Heart right ventricle (tissue), 16 donors: ENCODE measurements around the gene ACSS1. TPM values are rescaled to one million over a fixed set of nuclear protein-coding genes. Genes with fewer than 3 reads are reported as not detected.

Experiments used
- ATAC-seq, 8 donors: fragments of 200-7000 bp; cut with Tn5 transposase; one replicate each; pipeline ENCODE4 v1.9.1; 2020; ENCODE audit warnings: mild to moderate bottlenecking in 8 of 8, moderate library complexity in 8 of 8, moderate number of reproducible peaks in 1 of 8
- DNase-seq, 2 donors: peaks; one replicate each; pipeline ENCODE4 v3.0.0-alpha.2; 2020
- H3K27ac ChIP-seq, 10 donors: fragments of 200-600 bp; sonication (generic) in 2 of 10; one replicate each; pipeline versions ENCODE4 v1.5.0 to v1.8.0; 2020 to 2022; ENCODE audit warnings: mild to moderate bottlenecking in 3 of 10
- H3K27me3 ChIP-seq, 7 donors: fragments of 200-600 bp; one replicate each; pipeline ENCODE4 v1.8.0; 2021 to 2022; ENCODE audit warnings: mild to moderate bottlenecking in 2 of 7
- H3K36me3 ChIP-seq, 9 donors: fragments of 200-600 bp; sonication (generic) in 1 of 9; one replicate each; pipeline versions ENCODE4 v1.5.0 to v1.8.0; 2020 to 2022; ENCODE audit warnings: mild to moderate bottlenecking in 2 of 9
- H3K4me1 ChIP-seq, 9 donors: fragments of 200-600 bp; sonication (generic) in 1 of 9; one replicate each; pipeline versions ENCODE4 v1.5.0 to v1.8.0; 2020 to 2022; ENCODE audit warnings: mild to moderate bottlenecking in 4 of 9
- H3K4me3 ChIP-seq, 10 donors: fragments of 200-600 bp; sonication (generic) in 2 of 10; one replicate each; pipeline versions ENCODE4 v1.5.0 to v1.8.0; 2020 to 2022; ENCODE audit warnings: mild to moderate bottlenecking in 7 of 10, moderate library complexity in 2 of 10
- H3K9me3 ChIP-seq, 11 donors: fragments of 200-600 bp in 10 of 11; sonication (generic) in 2 of 11; one replicate each; pipeline versions ENCODE4 v1.5.0 to v1.8.0; 2013 to 2022; ENCODE audit warnings: mild to moderate bottlenecking in 2 of 11, control low read depth in 1 of 11, moderate library complexity in 1 of 11
- CTCF ChIP-seq, 9 donors: fragments of 200-600 bp; sonication (generic) in 2 of 9; IDR thresholded peaks; one replicate each; pipeline versions ENCODE4 v1.5.0 to v1.8.0; 2021 to 2022; ENCODE audit warnings: antibody characterized with exemption in 9 of 9, mild to moderate bottlenecking in 5 of 9, moderate library complexity in 1 of 9
- WGBS, 2 donors: extraction: QIAGEN DNeasy Blood & Tissue Kit; methylation state at CpG; one replicate each; pipeline ENCODE4 v1.1.7; 2013; ENCODE audit warnings: inconsistent platforms in 1 of 2; 5-methylcytosine and 5-hydroxymethylcytosine counted together
- intact Hi-C, 10 donors: fragments of 100-400 bp; cut with DNase I; formaldehyde crosslinking; loops; one replicate each; pipeline versions ENCODE4 v1.11.1 to v1.14.2; 2022
- polyA plus RNA-seq, 2 donors: library from polyadenylated mRNA; stranded (reverse); fragments of 200-250 nt; gene quantifications; one replicate each; pipeline ENCODE4 v1.2.3, GENCODE V29; 2013
- total RNA-seq, 10 donors: library from RNA; stranded (reverse); fragmentation: NEBNext Ultra II Directional in 3 of 10; extraction: Animal tissue kit (Norgen Biotek cat#: 25700) in 3 of 10; gene quantifications; one replicate each; pipeline versions ENCODE4 v1.2.1 to v1.2.4, GENCODE V29; 2021 to 2023
- donor health status: Arrhythmogenic right ventricular cardiomyopathy.
- donor health status: ischemic (EF 13 %, LVEDD 7.1; RV severe dilation, severe dysfunction).
- donor health status: healthy with polysubstance abuse.
- donor health status: DM: no; HTN: yes; CAD: no.
- donor health status: DM: no; HTN: no; CAD: no.
- donor health status: ischemic (EF 25% LVEDD 6.9; RV normal size, moderate dysfunction).
- donor health status: ischemic (EF 25% LVEDD 5.7; RV mildly dilated, moderate dysfunction).
- donor health status: healthy.
- donor health status: DM: yes; HTN: yes; CAD: no.
- donor health status: Ischemic cardiomyopathy.
- donor health status: ischemic (EF 35%, LVEDD 5.7; RV mildly dilated, moderate dysfunction).
- donor health status: nonischemic (EF 11% LVEDD 7.7; RV severe dilation, severe dysfunction).
- donor health status: DM: yes; HTN: yes; CAD: no.
- donor health status: PGD.
- donor health status: ischemic (EF 29% LVEDD 5.4; RV normal size, mild dysfunction).
- donor health status: nonischemic (EF 23%, LVEDD 6.1; RV moderate dilation, normal function).

ACSS1 gene
- total and polyA plus RNA-seq, 12 donors = 29.7 to 114 (median 84.9) TPM

GRCh38 chr20:24995741-24996448 lies 62.0 kb downstream of the ACSS1 start:
- no peaks in the 10 kb centered on the region for H3K36me3 ChIP-seq
- ATAC-seq (peak in 2 of 8 donors; percentile 17 to 29), DNase-seq (no peak)
- WGBS, 2 donors = 71% methylated on average over 9 of the region's 9 CpGs
- no peak overlapping the region for H3K4me3 ChIP-seq
- intact Hi-C loops = loop anchor here (1.0 to 10.0 kb wide), 16 partner anchors 65 to 401 kb away; partner anchors contain the start of genes PYGB (in 2 of the 10), ABHD12 (in 1 of the 10) and ENTPD6 (in 1 of the 10)
- H3K9me3 ChIP-seq = no peaks in the 10 kb centered on the region
- peak overlapping the region in 7 of 10 donors; percentile 14 to 96 (median 54) for H3K27ac ChIP-seq
- peaks cover 12 to 94% (median 70%) of the 10 kb centered on the region in 9 donors for H3K4me1 ChIP-seq
- no peaks in the 10 kb centered on the region for H3K27me3 ChIP-seq
- TF ChIP-seq CTCF (IDR thresholded peaks at IDR 0.05) = no peak

- no peaks in the 10 kb centered on the region for H3K27me3 ChIP-seq
- intact Hi-C loops = loop anchor here (1.0 to 10.0 kb wide), 16 partner anchors 70 to 403 kb away; partner anchors contain the start of genes ABHD12 (in 3 of the 10), PYGB (in 2 of the 10) and ENTPD6 (in 1 of the 10)
- H3K27ac ChIP-seq = peak overlapping the region in 8 of 10 donors; percentile 10 to 96 (median 54)
- peak overlapping the region in 5 of 10 donors; percentile 18 to 35 (median 20) for H3K4me3 ChIP-seq
- peak; percentile 75 to 88 for DNase-seq
- no peaks in the 10 kb centered on the region for H3K36me3 ChIP-seq
- WGBS, 2 donors = 32 to 34% methylated on average over 20 of the region's 20 CpGs
- peak; percentile 86 to 97 (median 92) for TF ChIP-seq CTCF (IDR thresholded peaks at IDR 0.05)
- no peaks in the 10 kb centered on the region for H3K9me3 ChIP-seq
- ATAC-seq = peak; percentile 32 to 76 (median 63)
- H3K4me1 ChIP-seq = peaks cover 11 to 87% (median 64%) of the 10 kb centered on the region in 9 donors
Measured at GRCh38 chr20:24994470-24995368, 63.2 kb downstream of the ACSS1 start.

GRCh38 chr20:24994186-24994465 lies 63.8 kb downstream of the ACSS1 start:
- intact Hi-C loops = loop anchor here (1.0 to 10.0 kb wide), 11 partner anchors 71 to 403 kb away; partner anchors contain the start of genes ABHD12 (in 3 of the 10) and PYGB (in 1 of the 10)

More at GRCh38 chr20:24994186-24994465, 63.8 kb downstream of the ACSS1 start:
- Histone ChIP-seq H3K4me1 (peaks cover 9 to 81% (median 58%) of the 10 kb centered on the region in 9 donors), H3K9me3 (no peaks in the 10 kb centered on the region), H3K36me3 (no peaks in the 10 kb centered on the region), H3K27ac (peak overlapping the region in 7 of 10 donors; percentile 24 to 96 (median 92)), H3K4me3 (no peak overlapping the region), H3K27me3 (no peaks in the 10 kb centered on the region)
- ATAC-seq = no peak
- 75 to 93% methylated on average over 1 of the region's 1 CpG for WGBS, 2 donors
- DNase-seq = no peak
- no peak for TF ChIP-seq CTCF (IDR thresholded peaks at IDR 0.05)
